K562 (cell line): ENCODE measurements around the gene ZFP57. TPM values are rescaled to one million over a fixed set of nuclear protein-coding genes. Genes with fewer than 3 reads are reported as not detected.

ENCODE experiments used
- ID3 ChIP-seq, 2 experiments: fragments of 250-450 bp in 1 of 2; fragments of 450-650 bp in 1 of 2; sonication (Bioruptor Pico) in 1 of 2; IDR thresholded peaks; 2 replicates each; pipeline versions ENCODE4 v1.6.1 to v1.8.0; 2016 to 2021; ENCODE audit warnings: mild to moderate bottlenecking in 2 of 2, moderate library complexity in 2 of 2, missing compliant biosample characterization in 1 of 2, missing genetic modification characterization in 1 of 2
- NBN ChIP-seq: fragments of 450-650 bp; IDR thresholded peaks from 2 replicates; pipeline ENCODE4 v1.6.1; 2016; ENCODE audit warnings: low read depth, mild to moderate bottlenecking
- RFX5 ChIP-seq: IDR thresholded peaks from 2 replicates; pipeline ENCODE4 v1.6.1; 2011; ENCODE audit warnings: low read depth, mild to moderate bottlenecking, improper control_type of control experiment, low read length
- ZBTB11 ChIP-seq, 3 experiments: fragments of 200-800 bp in 1 of 3; fragments of 250-450 bp in 1 of 3; fragments of 450-650 bp in 1 of 3; sonication (Bioruptor Pico) in 1 of 3; sonication (Bioruptor generic) in 1 of 3; formaldehyde crosslinking in 1 of 3; IDR thresholded peaks; 2 replicates each; pipeline versions ENCODE4 v1.6.1 to v1.8.0; 2016 to 2022; ENCODE audit warnings: mild to moderate bottlenecking in 2 of 3, missing genetic modification characterization in 2 of 3, missing compliant biosample characterization in 1 of 3, moderate library complexity in 1 of 3
- ZNF263 ChIP-seq: sonication (generic); formaldehyde crosslinking; IDR thresholded peaks from 2 replicates; pipeline ENCODE4 v1.8.0; 2022; ENCODE audit warnings: mild to moderate bottlenecking, missing genetic modification reagents, borderline replicate concordance
- ZNF277 ChIP-seq: fragments of 250-450 bp; sonication (Bioruptor Pico); IDR thresholded peaks from 2 replicates; pipeline ENCODE4 v1.8.0; 2022; ENCODE audit warnings: inconsistent platforms, mild to moderate bottlenecking, moderate library complexity, borderline replicate concordance
- ZNF41 ChIP-seq: fragments of 250-450 bp; sonication (Bioruptor Pico); conservative IDR thresholded peaks from 2 replicates; pipeline ENCODE4 v1.4.0; 2020; ENCODE audit warnings: mild to moderate bottlenecking
- polyA plus RNA-seq, 8 experiments: library from polyadenylated mRNA; depleted of rRNA in 4 of 8; stranded (reverse) in 5 of 8; unstranded in 3 of 8; fragments of >200 nt; fragmentation: Nextera tagmentation in 2 of 8; fragmentation: Illumina TruSeq in 1 of 8; extraction: Ambion mirVana in 2 of 8; extraction: Trizol in 1 of 8; gene quantifications; 2 replicates each; pipeline versions ENCODE4 v1.2.1 to v1.2.3, GENCODE V29; 2011 to 2014; ENCODE audit warnings: inconsistent platforms in 1 of 8, missing spikeins in 1 of 8
- total RNA-seq, 7 experiments: library from RNA; depleted of rRNA in 6 of 7; stranded (reverse); fragments of >200 nt in 6 of 7; fragmentation: Illumina TruSeq in 2 of 7; extraction: Trizol in 2 of 7; gene quantifications; 2 replicates each; pipeline versions ENCODE4 v1.2.1 to v1.2.3, GENCODE V29; 2011 to 2021; ENCODE audit warnings: low replicate concordance in 1 of 7

The ZFP57 gene
- total and polyA plus RNA-seq, 9 of the 15 experiments (the other 6 are each of a cell fraction or from before 2014, with no cell fraction given): 0.04 to 0.28 (median 0.13) TPM

GRCh38 chr6:29628419-29629281 is 52.3 kb downstream of the ZFP57 start (continued):
- 0 out of 6 replicates have a peak, but pooled peaks of 1 of the 3 experiments have one; percentile 33 for TF ChIP-seq ZBTB11 (CRISPR knock-in tag; IDR thresholded peaks at IDR 0.05)
- no peak for TF ChIP-seq ZNF277 (CRISPR knock-in tag)
- TF ChIP-seq ZNF263 (CRISPR knock-in tag): peak; percentile 64; the same call in 1 of the 2 replicates
- no peak for TF ChIP-seq ZNF41 (CRISPR knock-in tag)
- no peak; the same call in 1 of the 2 replicates for TF ChIP-seq NBN
- TF ChIP-seq RFX5: no peak
- no peak for TF ChIP-seq ID3 (CRISPR knock-in tag; IDR thresholded peaks at IDR 0.05)
- no peak for TF ChIP-seq ID3 (tag; IDR thresholded peaks at IDR 0.05)
